Panc1 (cell line): ENCODE data around the gene CSF1R.

Experiments
- POLR2AphosphoS5 ChIP-seq: IDR thresholded peaks from 2 replicates; pipeline ENCODE4 v1.6.1; 2012; ENCODE audit warnings: mild to moderate bottlenecking, low read depth, low read length, moderate library complexity
- REST ChIP-seq, 2 experiments: IDR thresholded peaks; 2 replicates each; pipeline ENCODE4 v1.6.1; 2011 to 2012; ENCODE audit warnings: low read depth in 2 of 2, control low read depth in 1 of 2, low read length in 1 of 2, mild to moderate bottlenecking in 1 of 2, moderate library complexity in 1 of 2; ENCODE audit not compliant: insufficient read depth in 1 of 2
- TF ChIP-seq, protein P1 (sequence below): fragments of 450-650 bp; IDR thresholded peaks from 2 replicates; pipeline ENCODE4 v1.5.1; 2017; ENCODE audit warnings: mild to moderate bottlenecking

- TF ChIP-seq, protein P1, sequence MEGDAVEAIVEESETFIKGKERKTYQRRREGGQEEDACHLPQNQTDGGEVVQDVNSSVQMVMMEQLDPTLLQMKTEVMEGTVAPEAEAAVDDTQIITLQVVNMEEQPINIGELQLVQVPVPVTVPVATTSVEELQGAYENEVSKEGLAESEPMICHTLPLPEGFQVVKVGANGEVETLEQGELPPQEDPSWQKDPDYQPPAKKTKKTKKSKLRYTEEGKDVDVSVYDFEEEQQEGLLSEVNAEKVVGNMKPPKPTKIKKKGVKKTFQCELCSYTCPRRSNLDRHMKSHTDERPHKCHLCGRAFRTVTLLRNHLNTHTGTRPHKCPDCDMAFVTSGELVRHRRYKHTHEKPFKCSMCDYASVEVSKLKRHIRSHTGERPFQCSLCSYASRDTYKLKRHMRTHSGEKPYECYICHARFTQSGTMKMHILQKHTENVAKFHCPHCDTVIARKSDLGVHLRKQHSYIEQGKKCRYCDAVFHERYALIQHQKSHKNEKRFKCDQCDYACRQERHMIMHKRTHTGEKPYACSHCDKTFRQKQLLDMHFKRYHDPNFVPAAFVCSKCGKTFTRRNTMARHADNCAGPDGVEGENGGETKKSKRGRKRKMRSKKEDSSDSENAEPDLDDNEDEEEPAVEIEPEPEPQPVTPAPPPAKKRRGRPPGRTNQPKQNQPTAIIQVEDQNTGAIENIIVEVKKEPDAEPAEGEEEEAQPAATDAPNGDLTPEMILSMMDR = no peak
- TF ChIP-seq POLR2AphosphoS5 (no peak), REST (IDR thresholded peaks at IDR 0.05; ENCODE audit: insufficient read depth in 1 of 2, low read depth in 2 of 2, low read length in 1 of 2) (no peak)
These were observed 33.7 kb upstream of the CSF1R start for GRCh38 chr5:150120062-150120441.
